Testis (tissue), 3 donors: ENCODE results near the gene GGT5. TPM values are rescaled to one million over a fixed set of nuclear protein-coding genes. Genes with fewer than 3 reads are reported as not detected.
A peak's percentile ranks its signal among the peaks of the same experiment; 100 is the strongest.
"Not testable (repeated sequence)": the region's sequence is repeated elsewhere in the genome, so short reads cannot be mapped to it uniquely, and the experiment has no call there.

Experiments
- DNase-seq: peaks from one replicate; pipeline ENCODE4 v3.0.0-alpha.2; 2019
- H3K27ac ChIP-seq, 2 donors: fragments of 200-600 bp; sonication (generic); one replicate each; pipeline ENCODE4 v1.5.1; 2019
- H3K27me3 ChIP-seq: fragments of 200-600 bp; sonication (generic); one replicate; pipeline ENCODE4 v1.5.1; 2019
- H3K36me3 ChIP-seq: fragments of 200-600 bp; sonication (generic); one replicate; pipeline ENCODE4 v1.5.1; 2017; ENCODE audit warnings: low read depth; ENCODE audit errors: missing control alignments
- H3K4me1 ChIP-seq: fragments of 200-600 bp; sonication (generic); one replicate; pipeline ENCODE4 v1.5.1; 2019
- H3K4me3 ChIP-seq, 2 donors: fragments of 200-600 bp; sonication (generic); one replicate each; pipeline ENCODE4 v1.5.1; 2017 to 2019
- H3K9me3 ChIP-seq: fragments of 200-600 bp; sonication (generic); one replicate; pipeline ENCODE4 v1.5.1; 2017
- CTCF ChIP-seq, 3 experiments: fragments of 450-650 bp in 2 of 3; fragments of 200-600 bp in 1 of 3; sonication (generic) in 1 of 3; IDR thresholded peaks; one replicate each; pipeline ENCODE4 v1.5.1; 2016 to 2019; ENCODE audit warnings: antibody characterized with exemption in 3 of 3, mild to moderate bottlenecking in 2 of 3, moderate library complexity in 1 of 3
- POLR2A ChIP-seq: fragments of 450-650 bp; IDR thresholded peaks from one replicate; pipeline ENCODE4 v1.6.1; 2017; ENCODE audit warnings: antibody characterized with exemption, mild to moderate bottlenecking, moderate library complexity
- WGBS, 2 donors: methylation state at CpG; one replicate each; pipeline ENCODE4 v1.1.5; 2018; 5-methylcytosine and 5-hydroxymethylcytosine counted together
- intact Hi-C: fragments of 100-400 bp; cut with DNase I; formaldehyde crosslinking; loops from one replicate; pipeline ENCODE4 v1.15.1; 2023; ENCODE audit warnings: low total_unique reads
- polyA plus RNA-seq: library from polyadenylated mRNA; stranded (reverse); fragments of 350-450 nt; fragmentation: Illumina TruSeq; extraction: RNeasy Lipid Tissue Mini Kit (QIAGEN cat#74804); gene quantifications from one replicate; pipeline ENCODE4 v1.2.3, GENCODE V29; 2014; ENCODE audit warnings: low read depth, low replicate concordance; ENCODE audit not compliant: insufficient read depth
- total RNA-seq, 2 donors: library from RNA; depleted of rRNA; stranded (reverse); fragments of >200 nt; gene quantifications; one replicate each; pipeline ENCODE4 v1.2.3, GENCODE V29; 2016

The GGT5 gene
- total and polyA plus RNA-seq, 3 donors from 2014 or later = 15.0 to 27.1 (median 22.9) TPM

GRCh38 chr22:24248611-24249010, 3.7 kb upstream of the GGT5 start:
- intact Hi-C loops, H3K27me3 ChIP-seq, H3K4me3 ChIP-seq, H3K9me3 ChIP-seq, H3K27ac ChIP-seq, DNase-seq, H3K36me3 ChIP-seq: not testable (repeated sequence)
- peaks cover 17% of the 10 kb centered on the region for H3K4me1 ChIP-seq
- 94% methylated on average over 14 of the region's 15 CpGs; no CpG with 5 or more reads in 1 of the 2 donors for WGBS, 2 donors

- Histone ChIP-seq H3K4me1 (peaks cover 25% of the 10 kb centered on the region), H3K36me3 (no peaks in the 10 kb centered on the region), H3K4me3 (no peak overlapping the region), H3K27me3 (no peaks in the 10 kb centered on the region), H3K9me3 (no peaks in the 10 kb centered on the region), H3K27ac (peak overlapping the region; percentile 18 to 60)
- intact Hi-C loops = no loop called here
- whole genome bisulfite sequencing, 2 donors = 54 to 63% methylated on average over 10 to 23 of the region's 23 CpGs
- no peak for TF ChIP-seq POLR2A
- peak; percentile 82 to 93 (median 93) for TF ChIP-seq CTCF (IDR thresholded peaks at IDR 0.05)
- DNase-seq = peak; percentile 92
These were observed 2.9 kb upstream of the GGT5 start for GRCh38 chr22:24247564-24248344.

GRCh38 chr22:24247011-24247507, 2.2 kb upstream of the GGT5 start:
- H3K36me3 ChIP-seq = no peaks in the 10 kb centered on the region
- intact Hi-C loops = no loop called here
- WGBS, 2 donors = 58 to 68% methylated on average over 4 to 6 of the region's 6 CpGs
- TF ChIP-seq POLR2A (no peak), CTCF (IDR thresholded peaks at IDR 0.05) (no peak)
- peak overlapping the region in 1 of 2 donors; percentile 18 for H3K27ac ChIP-seq
- no peaks in the 10 kb centered on the region for H3K9me3 ChIP-seq
- H3K4me3 ChIP-seq = no peak overlapping the region
- peaks cover 26% of the 10 kb centered on the region for H3K4me1 ChIP-seq
- no peak for DNase-seq
- no peaks in the 10 kb centered on the region for H3K27me3 ChIP-seq

GRCh38 chr22:24245584-24246561, 991 bp upstream of the GGT5 start:
- WGBS, 2 donors = 45 to 61% methylated on average over 7 to 17 of the region's 18 CpGs
- Histone ChIP-seq H3K4me1 (peaks cover 26% of the 10 kb centered on the region), H3K27ac (peak overlapping the region in 1 of 2 donors; percentile 71)
- H3K36me3 ChIP-seq, H3K27me3 ChIP-seq, H3K9me3 ChIP-seq, intact Hi-C loops, H3K4me3 ChIP-seq: not testable (repeated sequence)
- DNase-seq = peak; percentile 77

- Histone ChIP-seq H3K27ac (peak overlapping the region; percentile 50 to 56), H3K36me3 (no peaks in the 10 kb centered on the region), H3K4me3 (peak overlapping the region in 1 of 2 donors; percentile 44), H3K4me1 (peaks cover 26% of the 10 kb centered on the region), H3K27me3 (no peaks in the 10 kb centered on the region), H3K9me3 (no peaks in the 10 kb centered on the region)
- TF ChIP-seq POLR2A (no peak), CTCF (IDR thresholded peaks at IDR 0.05) (no peak)
- 23 to 51% methylated on average over 9 to 19 of the region's 19 CpGs for WGBS, 2 donors
- intact Hi-C loops = no loop called here
- peak; percentile 45 for DNase-seq
These were observed 616 bp downstream of the GGT5 start for GRCh38 chr22:24244144-24244787.

GRCh38 chr22:24243417-24243816, 1.5 kb downstream of the GGT5 start:
- H3K27ac ChIP-seq, H3K27me3 ChIP-seq, intact Hi-C loops, H3K36me3 ChIP-seq, H3K4me3 ChIP-seq, DNase-seq, H3K9me3 ChIP-seq: not testable (repeated sequence)
- WGBS, 2 donors = 52 to 60% methylated on average over 1 to 3 of the region's 3 CpGs
- peaks cover 26% of the 10 kb centered on the region for H3K4me1 ChIP-seq

- peak overlapping the region in 1 of 2 donors; percentile 45 for H3K27ac ChIP-seq
- H3K4me3 ChIP-seq, intact Hi-C loops, H3K9me3 ChIP-seq, DNase-seq, H3K36me3 ChIP-seq, H3K27me3 ChIP-seq: not testable (repeated sequence)
- H3K4me1 ChIP-seq = peaks cover 19% of the 10 kb centered on the region
- WGBS, 2 donors = 69 to 73% methylated on average over 9 of the region's 9 CpGs
These were observed 3.7 kb downstream of the GGT5 start for GRCh38 chr22:24240985-24241692.
